Osteocyte (in vitro differentiated cells): ENCODE data around the gene ADGRG4. TPM values are rescaled to one million over a fixed set of nuclear protein-coding genes. Genes with fewer than 3 reads are reported as not detected.

ENCODE experiments used
- DNase-seq: peaks from one replicate; pipeline ENCODE4 v3.0.0; 2021; ENCODE audit warnings: mixed read lengths; ENCODE audit not compliant: unreplicated experiment; ENCODE audit errors: extremely low spot score
- H3K27ac Mint-ChIP-seq: one replicate; pipeline ENCODE4 v1.8.0; 2021; ENCODE audit warnings: mild to moderate bottlenecking, mixed read lengths; ENCODE audit not compliant: unreplicated experiment
- H3K27me3 Mint-ChIP-seq: one replicate; pipeline ENCODE4 v1.8.0; 2021; ENCODE audit warnings: mixed read lengths; ENCODE audit not compliant: unreplicated experiment
- H3K36me3 Mint-ChIP-seq: one replicate; pipeline ENCODE4 v1.8.0; 2021; ENCODE audit warnings: mixed read lengths; ENCODE audit not compliant: unreplicated experiment
- H3K4me1 Mint-ChIP-seq: one replicate; pipeline ENCODE4 v1.8.0; 2021; ENCODE audit warnings: mixed read lengths; ENCODE audit not compliant: unreplicated experiment
- H3K4me3 Mint-ChIP-seq: one replicate; pipeline ENCODE4 v1.8.0; 2021; ENCODE audit warnings: mild to moderate bottlenecking, moderate library complexity, mixed read lengths; ENCODE audit not compliant: unreplicated experiment
- H3K9me3 Mint-ChIP-seq: one replicate; pipeline ENCODE4 v1.8.0; 2021; ENCODE audit warnings: mixed read lengths; ENCODE audit not compliant: unreplicated experiment
- CTCF ChIP-seq: fragments of 200-600 bp; sonication (generic); IDR thresholded peaks from 2 replicates; pipeline ENCODE4 v1.5.0; 2021; ENCODE audit warnings: antibody characterized with exemption, mild to moderate bottlenecking, moderate library complexity
- total RNA-seq: library from RNA; stranded (reverse); gene quantifications from 2 replicates; pipeline ENCODE4 v1.2.1, GENCODE V29; 2021

Gene ADGRG4
- total RNA-seq, 1 donor from 2014 or later = 0.16 TPM

GRCh38 chrX:136369377-136369776 is 68.6 kb downstream of the ADGRG4 start:
- TF ChIP-seq CTCF = no peak
- DNase-seq = no peak
- no peaks in the 10 kb centered on the region for H3K9me3 Mint-ChIP-seq
- no peak overlapping the region for H3K27ac Mint-ChIP-seq
- H3K36me3 Mint-ChIP-seq = no peaks in the 10 kb centered on the region
- no peaks in the 10 kb centered on the region for H3K4me1 Mint-ChIP-seq
- no peak overlapping the region for H3K4me3 Mint-ChIP-seq
- no peaks in the 10 kb centered on the region for H3K27me3 Mint-ChIP-seq

- Mint-ChIP-seq H3K9me3 (peaks cover 9% of the 10 kb centered on the region), H3K27me3 (no peaks in the 10 kb centered on the region), H3K27ac (no peak overlapping the region), H3K36me3 (no peaks in the 10 kb centered on the region), H3K4me1 (no peaks in the 10 kb centered on the region), H3K4me3 (no peak overlapping the region)
- DNase-seq = no peak
- no peak for TF ChIP-seq CTCF
These were observed 76.0 kb downstream of the ADGRG4 start for GRCh38 chrX:136376713-136377112.

GRCh38 chrX:136380010-136380769 is 79.4 kb downstream of the ADGRG4 start:
- Mint-ChIP-seq H3K4me3 (no peak overlapping the region), H3K9me3 (peaks cover 9% of the 10 kb centered on the region), H3K27ac (no peak overlapping the region), H3K36me3 (no peaks in the 10 kb centered on the region), H3K27me3 (no peaks in the 10 kb centered on the region), H3K4me1 (no peaks in the 10 kb centered on the region)
- no peak for DNase-seq
- TF ChIP-seq CTCF = no peak

GRCh38 chrX:136386173-136386572 is 85.4 kb downstream of the ADGRG4 start:
- Mint-ChIP-seq H3K4me3 (no peak overlapping the region), H3K4me1 (no peaks in the 10 kb centered on the region), H3K27me3 (no peaks in the 10 kb centered on the region), H3K9me3 (no peaks in the 10 kb centered on the region), H3K36me3 (no peaks in the 10 kb centered on the region), H3K27ac (no peak overlapping the region)
- TF ChIP-seq CTCF = no peak
- no peak for DNase-seq

- no peaks in the 10 kb centered on the region for H3K36me3 Mint-ChIP-seq
- no peak for TF ChIP-seq CTCF
- H3K9me3 Mint-ChIP-seq = no peaks in the 10 kb centered on the region
- H3K4me1 Mint-ChIP-seq = no peaks in the 10 kb centered on the region
- H3K4me3 Mint-ChIP-seq = no peak overlapping the region
- no peaks in the 10 kb centered on the region for H3K27me3 Mint-ChIP-seq
- no peak for DNase-seq
- H3K27ac Mint-ChIP-seq = no peak overlapping the region
These were observed 86.1 kb downstream of the ADGRG4 start for GRCh38 chrX:136386826-136387225.
